NCI-H1092 treated with DMSO at 0.1 percent for 48 hours (cell line): Measurements from ENCODE around the gene BCL2L2.
"Not testable (repeated sequence)": the region's sequence is repeated elsewhere in the genome, so short reads cannot be mapped to it uniquely, and the experiment has no call there.

Experiments
- DNase-seq: peaks from one replicate; lab custom pipeline; 2025; lab: John Stamatoyannopoulos, UW

Gene BCL2L2

GRCh38 chr14:23324455-23324846, 17.8 kb downstream of the BCL2L2 start:
- no peak for DNase-seq

GRCh38 chr14:23324993-23325392, 18.4 kb downstream of the BCL2L2 start:
- no peak for DNase-seq

GRCh38 chr14:23325746-23326145, 19.1 kb downstream of the BCL2L2 start:
- DNase-seq = not testable (repeated sequence)

- DNase-seq = no peak
Measured at GRCh38 chr14:23326491-23327332, 20.1 kb downstream of the BCL2L2 start.

- peak; percentile 78 for DNase-seq
Measured at GRCh38 chr14:23327947-23328744, 21.5 kb downstream of the BCL2L2 start.

- DNase-seq = no peak
Measured at GRCh38 chr14:23335623-23336022, 29.0 kb downstream of the BCL2L2 start.

- DNase-seq = no peak
Measured at GRCh38 chr14:23339506-23340268, 33.1 kb downstream of the BCL2L2 start.

GRCh38 chr14:23344481-23344880, 37.8 kb downstream of the BCL2L2 start:
- DNase-seq = no peak

- no peak for DNase-seq
Measured at GRCh38 chr14:23345987-23346692, 39.5 kb downstream of the BCL2L2 start.

GRCh38 chr14:23346693-23347405, 40.2 kb downstream of the BCL2L2 start:
- DNase-seq = no peak

GRCh38 chr14:23347406-23348296, 41.0 kb downstream of the BCL2L2 start:
- no peak for DNase-seq

GRCh38 chr14:23348297-23348655, 41.6 kb downstream of the BCL2L2 start:
- no peak for DNase-seq

- DNase-seq = no peak
Measured at GRCh38 chr14:23349156-23349845, 42.7 kb downstream of the BCL2L2 start.

GRCh38 chr14:23351681-23352505, 45.3 kb downstream of the BCL2L2 start:
- DNase-seq = peak; percentile 58

- DNase-seq = peak; percentile 92
Measured at GRCh38 chr14:23352506-23353432, 46.1 kb downstream of the BCL2L2 start, which contains the start of gene SLC22A17. TSS of gene SLC22A17 (minus strand) at chr14:23352887.

GRCh38 chr14:23353433-23353780, 46.8 kb downstream of the BCL2L2 start:
- DNase-seq = no peak

GRCh38 chr14:23354990-23355389, 48.4 kb downstream of the BCL2L2 start:
- DNase-seq = no peak
